GM23248 (cell line): Measurements from ENCODE around the gene RFX2.

Source experiments
- EZH2 ChIP-seq: fragments of 200-600 bp; sonication (generic); IDR thresholded peaks from 2 replicates; pipeline ENCODE4 v1.6.1; 2018; ENCODE audit warnings: antibody characterized with exemption, mild to moderate bottlenecking; ENCODE audit not compliant: insufficient read depth, poor library complexity, severe bottlenecking
- EZH2phosphoT487 ChIP-seq: fragments of 200-600 bp; sonication (generic); IDR thresholded peaks from 2 replicates; pipeline ENCODE4 v1.6.1; 2018; ENCODE audit warnings: antibody characterized with exemption, moderate library complexity, mild to moderate bottlenecking, low read depth; ENCODE audit not compliant: insufficient read depth

DNA sequence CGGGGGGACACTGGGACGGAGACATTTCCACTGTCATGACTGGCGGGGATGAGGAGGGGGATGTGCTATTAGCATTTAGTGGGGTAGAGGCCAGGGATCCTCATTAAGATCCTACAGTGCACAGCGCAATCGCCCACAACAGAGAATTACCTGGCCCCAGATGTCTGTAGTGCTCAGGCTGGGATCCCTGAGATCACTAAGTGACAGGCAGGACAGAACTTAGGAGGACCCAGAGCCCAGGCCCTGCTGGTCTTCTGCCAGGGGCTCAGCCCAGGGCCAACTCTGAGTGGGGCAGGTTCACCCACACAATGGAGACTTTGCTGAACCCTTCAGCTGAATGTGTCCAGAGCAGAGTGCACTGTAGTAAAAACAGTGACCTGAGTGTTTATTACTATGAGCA, 136.9 kb downstream of the RFX2 start:
- TF ChIP-seq EZH2phosphoT487 (no peak), EZH2 (no peak)
